Tibial artery (tissue), 4 donors: ENCODE data around the gene STIM2.

Experiments used
- DNase-seq, 2 donors: peaks; one replicate each; pipeline ENCODE4 v3.0.0-alpha.2; 2019
- H3K27ac ChIP-seq, 2 donors: fragments of 200-600 bp; sonication (generic) in 1 of 2; 1 replicate in 1 of 2; 2 replicates in 1 of 2; pipeline ENCODE4 v1.5.1; 2018 to 2019; ENCODE audit warnings: mild to moderate bottlenecking in 1 of 2
- H3K27me3 ChIP-seq, 2 donors: fragments of 200-600 bp; sonication (generic) in 1 of 2; one replicate each; pipeline versions ENCODE4 v1.5.1 to v1.6.0; 2016 to 2019
- H3K36me3 ChIP-seq, 3 donors: fragments of 200-600 bp; sonication (generic) in 2 of 3; one replicate each; pipeline ENCODE4 v1.5.1; 2016 to 2019; ENCODE audit warnings: mild to moderate bottlenecking in 2 of 3
- H3K4me1 ChIP-seq, 4 donors: fragments of 200-600 bp; sonication (generic) in 2 of 4; 1 replicate in 3 of 4; 2 replicates in 1 of 4; pipeline ENCODE4 v1.5.1; 2016 to 2019
- H3K4me3 ChIP-seq, 2 donors: fragments of 200-600 bp; sonication (generic) in 1 of 2; 1 replicate in 1 of 2; 2 replicates in 1 of 2; pipeline ENCODE4 v1.5.1; 2018 to 2019; ENCODE audit warnings: mild to moderate bottlenecking in 2 of 2
- H3K9me3 ChIP-seq, 3 donors: fragments of 200-600 bp; sonication (generic) in 1 of 3; one replicate each; pipeline ENCODE4 v1.5.1; 2016 to 2019
- intact Hi-C: fragments of 100-400 bp; cut with DNase I; formaldehyde crosslinking; loops from one replicate; pipeline ENCODE4 v1.15.0; 2023; ENCODE audit warnings: low total_unique reads
- TF ChIP-seq, protein P1 (sequence below), 2 experiments: fragments of 200-600 bp in 1 of 2; fragments of 450-650 bp in 1 of 2; IDR thresholded peaks; one replicate each; pipeline ENCODE4 v1.5.1; 2017 to 2019; ENCODE audit warnings: antibody characterized with exemption in 2 of 2, mild to moderate bottlenecking in 1 of 2, moderate library complexity in 1 of 2

The STIM2 gene

GRCh38 chr4:26953366-26953765, 92.7 kb downstream of the STIM2 start:
- Histone ChIP-seq H3K27ac (no peak overlapping the region), H3K36me3 (no peaks in the 10 kb centered on the region), H3K27me3 (no peaks in the 10 kb centered on the region), H3K4me1 (peaks cover 0 to 8% (median 0%) of the 10 kb centered on the region in 4 donors), H3K9me3 (peaks cover 0 to 6% (median 0%) of the 10 kb centered on the region in 3 donors), H3K4me3 (no peak overlapping the region)
- no peak for DNase-seq
- TF ChIP-seq, protein P1, sequence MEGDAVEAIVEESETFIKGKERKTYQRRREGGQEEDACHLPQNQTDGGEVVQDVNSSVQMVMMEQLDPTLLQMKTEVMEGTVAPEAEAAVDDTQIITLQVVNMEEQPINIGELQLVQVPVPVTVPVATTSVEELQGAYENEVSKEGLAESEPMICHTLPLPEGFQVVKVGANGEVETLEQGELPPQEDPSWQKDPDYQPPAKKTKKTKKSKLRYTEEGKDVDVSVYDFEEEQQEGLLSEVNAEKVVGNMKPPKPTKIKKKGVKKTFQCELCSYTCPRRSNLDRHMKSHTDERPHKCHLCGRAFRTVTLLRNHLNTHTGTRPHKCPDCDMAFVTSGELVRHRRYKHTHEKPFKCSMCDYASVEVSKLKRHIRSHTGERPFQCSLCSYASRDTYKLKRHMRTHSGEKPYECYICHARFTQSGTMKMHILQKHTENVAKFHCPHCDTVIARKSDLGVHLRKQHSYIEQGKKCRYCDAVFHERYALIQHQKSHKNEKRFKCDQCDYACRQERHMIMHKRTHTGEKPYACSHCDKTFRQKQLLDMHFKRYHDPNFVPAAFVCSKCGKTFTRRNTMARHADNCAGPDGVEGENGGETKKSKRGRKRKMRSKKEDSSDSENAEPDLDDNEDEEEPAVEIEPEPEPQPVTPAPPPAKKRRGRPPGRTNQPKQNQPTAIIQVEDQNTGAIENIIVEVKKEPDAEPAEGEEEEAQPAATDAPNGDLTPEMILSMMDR (IDR thresholded peaks at IDR 0.05), result no peak
- intact Hi-C loops, result no loop called here

DNA sequence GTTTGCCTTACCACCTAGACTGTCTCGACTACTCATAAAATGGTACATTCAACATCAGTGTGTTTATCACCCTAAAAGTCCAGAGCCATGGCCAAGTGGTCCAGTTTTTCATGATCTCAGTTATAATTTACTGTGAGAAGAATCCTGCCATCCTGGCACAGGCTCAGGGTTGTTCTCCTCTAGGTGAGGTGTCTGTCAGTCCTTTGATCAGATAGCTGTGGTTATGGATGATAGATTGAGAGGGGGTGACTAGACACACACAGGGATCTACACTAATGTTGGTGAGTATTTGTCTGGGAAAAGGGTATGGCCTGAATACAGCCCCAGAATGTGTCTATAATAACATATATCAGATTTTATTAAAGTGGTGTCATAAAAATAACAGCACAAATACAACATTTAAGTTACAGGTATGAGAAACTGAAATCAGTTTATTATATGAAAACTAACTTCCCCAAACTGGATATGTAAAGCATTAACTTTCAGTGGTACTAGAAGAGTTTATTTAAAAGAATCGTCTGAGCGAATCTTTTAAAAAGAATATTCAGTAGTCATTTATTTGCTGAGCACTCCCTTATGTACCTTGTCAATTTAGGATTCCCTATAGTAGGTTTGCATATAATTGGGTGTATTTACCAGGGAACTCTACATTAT, 93.3 kb downstream of the STIM2 start:
- peaks cover 0 to 8% (median 0%) of the 10 kb centered on the region in 4 donors for H3K4me1 ChIP-seq
- no peak for DNase-seq
- H3K36me3 ChIP-seq, result no peaks in the 10 kb centered on the region
- H3K27me3 ChIP-seq, result no peaks in the 10 kb centered on the region
- H3K4me3 ChIP-seq, result no peak overlapping the region
- intact Hi-C loops, result no loop called here
- TF ChIP-seq, protein P1 (IDR thresholded peaks at IDR 0.05), result no peak
- H3K27ac ChIP-seq, result no peak overlapping the region
- H3K9me3 ChIP-seq, result peaks cover 0 to 6% (median 0%) of the 10 kb centered on the region in 3 donors

DNA sequence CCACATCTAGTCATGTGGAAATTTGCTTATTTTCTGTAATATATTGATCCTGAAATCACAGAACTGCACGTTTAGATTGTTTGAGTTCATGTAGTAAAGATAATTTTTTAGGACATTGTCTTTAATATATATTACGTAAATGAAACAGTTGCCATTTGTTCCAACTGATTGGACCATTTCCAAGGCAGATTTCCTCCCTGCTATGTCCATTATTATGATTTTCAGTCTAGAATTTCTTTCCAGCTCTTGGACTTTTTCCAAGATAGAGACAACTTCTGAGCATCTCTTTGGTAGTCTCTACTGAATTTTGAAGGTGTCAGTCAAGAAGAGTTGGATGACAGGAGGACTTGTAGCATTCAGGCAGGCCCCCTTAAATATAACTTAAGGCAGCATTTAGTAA, 94.6 kb downstream of the STIM2 start:
- TF ChIP-seq, protein P1 (IDR thresholded peaks at IDR 0.05), result no peak
- Histone ChIP-seq H3K36me3 (peaks cover 0 to 3% (median 0%) of the 10 kb centered on the region in 3 donors), H3K27me3 (no peaks in the 10 kb centered on the region), H3K9me3 (peaks cover 0 to 4% (median 0%) of the 10 kb centered on the region in 3 donors), H3K4me3 (no peak overlapping the region), H3K27ac (no peak overlapping the region), H3K4me1 (peaks cover 0 to 8% (median 0%) of the 10 kb centered on the region in 4 donors)
- intact Hi-C loops, result no loop called here
- no peak for DNase-seq

DNA sequence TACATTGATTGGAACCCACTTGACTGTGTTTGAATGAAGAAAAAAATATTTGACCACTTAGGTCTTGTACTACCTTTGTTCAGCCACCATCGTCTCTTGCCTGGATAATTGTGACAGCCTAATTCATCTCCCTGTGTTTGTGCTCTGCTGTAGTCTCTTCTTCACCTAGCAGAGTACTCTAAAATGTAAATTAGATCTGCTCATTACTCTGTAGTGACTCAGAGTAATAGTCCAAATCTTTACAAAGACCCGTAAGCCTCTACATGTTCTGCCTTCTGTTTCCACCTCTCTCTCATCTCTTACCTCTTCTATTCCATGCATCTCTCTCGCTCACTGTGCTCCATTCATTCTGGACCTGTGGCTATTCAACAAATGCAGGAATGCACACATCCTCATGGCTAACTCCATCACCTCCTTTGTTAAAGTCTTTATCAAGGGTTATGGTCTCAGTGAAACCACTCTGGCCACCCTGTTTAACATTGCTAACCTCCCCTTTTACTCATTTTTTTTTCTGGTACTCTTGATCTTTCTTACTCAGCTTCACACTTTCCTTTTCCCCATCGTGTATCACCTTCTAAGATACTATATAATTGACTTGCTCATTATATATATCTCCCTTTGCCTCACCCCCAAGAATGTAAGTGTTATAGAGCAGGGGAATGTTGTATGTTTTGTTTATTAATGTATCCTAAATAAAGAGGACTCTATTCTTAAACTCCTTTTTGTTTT, 98.4 kb downstream of the STIM2 start:
- H3K9me3 ChIP-seq, result no peaks in the 10 kb centered on the region
- H3K36me3 ChIP-seq, result peaks cover 0 to 3% (median 0%) of the 10 kb centered on the region in 3 donors
- H3K4me1 ChIP-seq, result peaks cover 0 to 2% (median 0%) of the 10 kb centered on the region in 4 donors
- no peak for DNase-seq
- TF ChIP-seq, protein P1 (IDR thresholded peaks at IDR 0.05), result no peak
- no peak overlapping the region for H3K4me3 ChIP-seq
- H3K27me3 ChIP-seq, result no peaks in the 10 kb centered on the region
- H3K27ac ChIP-seq, result no peak overlapping the region
- intact Hi-C loops, result no loop called here

GRCh38 chr4:26959654-26960047, 99.0 kb downstream of the STIM2 start:
- no peaks in the 10 kb centered on the region for H3K9me3 ChIP-seq
- TF ChIP-seq, protein P1 (IDR thresholded peaks at IDR 0.05), result no peak
- no peak overlapping the region for H3K4me3 ChIP-seq
- intact Hi-C loops, result no loop called here
- H3K4me1 ChIP-seq, result peaks cover 0 to 7% (median 3%) of the 10 kb centered on the region in 4 donors
- no peaks in the 10 kb centered on the region for H3K27me3 ChIP-seq
- no peak overlapping the region for H3K27ac ChIP-seq
- H3K36me3 ChIP-seq, result peaks cover 0 to 3% (median 0%) of the 10 kb centered on the region in 3 donors
- no peak for DNase-seq
